Glutamatergic neuron (in vitro differentiated cells): ENCODE results near the gene SLC25A17. TPM values are rescaled to one million over a fixed set of nuclear protein-coding genes. Genes with fewer than 3 reads are reported as not detected.
"Not testable (repeated sequence)": the region's sequence is repeated elsewhere in the genome, so short reads cannot be mapped to it uniquely, and the experiment has no call there.

Experiments
- DNase-seq: peaks from one replicate; pipeline ENCODE4 v3.0.0; 2022
- H3K27ac Mint-ChIP-seq: one replicate; pipeline ENCODE4 v1.8.0; 2020; ENCODE audit warnings: mild to moderate bottlenecking, mixed read lengths, inconsistent platforms; ENCODE audit not compliant: unreplicated experiment
- H3K27me3 Mint-ChIP-seq: one replicate; pipeline ENCODE4 v1.8.0; 2020; ENCODE audit warnings: mild to moderate bottlenecking, moderate library complexity, mixed read lengths, inconsistent platforms; ENCODE audit not compliant: unreplicated experiment
- H3K36me3 Mint-ChIP-seq: one replicate; pipeline ENCODE4 v1.8.0; 2020; ENCODE audit warnings: mild to moderate bottlenecking, mixed read lengths, inconsistent platforms; ENCODE audit not compliant: unreplicated experiment
- H3K4me1 Mint-ChIP-seq: one replicate; pipeline ENCODE4 v1.8.0; 2020; ENCODE audit warnings: mild to moderate bottlenecking, low read depth, mixed read lengths, inconsistent platforms; ENCODE audit not compliant: unreplicated experiment
- H3K4me3 Mint-ChIP-seq: one replicate; pipeline ENCODE4 v1.8.0; 2020; ENCODE audit warnings: mild to moderate bottlenecking, mixed read lengths, inconsistent platforms; ENCODE audit not compliant: unreplicated experiment
- H3K9me3 Mint-ChIP-seq: one replicate; pipeline ENCODE4 v1.8.0; 2020; ENCODE audit warnings: mild to moderate bottlenecking, moderate library complexity, mixed read lengths, inconsistent platforms; ENCODE audit not compliant: unreplicated experiment
- total RNA-seq: library from RNA; stranded (reverse); fragmentation: NEBNext Ultra II Directional; extraction: Animal tissue kit (Norgen Biotek cat#: 25700); gene quantifications from one replicate; pipeline ENCODE4 v1.2.1, GENCODE V29; 2021; ENCODE audit not compliant: unreplicated experiment
- TF ChIP-seq, protein P1 (sequence below): fragments of 200-600 bp; sonication (generic); IDR thresholded peaks from one replicate; pipeline ENCODE4 v1.5.0; 2021; ENCODE audit not compliant: partially characterized antibody, unreplicated experiment

SLC25A17 gene
- total RNA-seq, 1 donor from 2014 or later: 18.3 TPM

DNA sequence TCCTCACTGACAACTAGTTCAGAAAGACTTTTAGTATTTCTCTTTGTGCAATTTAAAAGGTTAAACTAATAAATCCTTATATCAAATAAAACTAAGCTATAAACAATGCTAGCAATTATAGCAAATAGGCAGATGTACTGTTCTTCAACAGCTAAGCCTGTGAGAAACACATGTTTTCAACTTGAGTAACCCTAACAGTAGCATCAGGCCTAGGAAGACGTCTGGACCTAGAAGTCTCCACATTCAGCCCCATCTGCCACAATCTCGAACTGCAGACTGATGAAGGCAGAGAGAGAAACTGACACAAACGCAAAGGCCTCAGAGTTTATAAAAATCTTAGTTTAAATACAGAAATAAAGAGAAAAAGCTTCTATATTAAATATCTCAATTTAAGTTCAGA lies 34.8 kb upstream of the SLC25A17 start:
- peak overlapping the region; percentile 94 for H3K27ac Mint-ChIP-seq
- no peak for DNase-seq
- H3K4me3 Mint-ChIP-seq: peak overlapping the region; percentile 73
- H3K27me3 Mint-ChIP-seq: peaks cover 12% of the 10 kb centered on the region
- TF ChIP-seq, protein P1, sequence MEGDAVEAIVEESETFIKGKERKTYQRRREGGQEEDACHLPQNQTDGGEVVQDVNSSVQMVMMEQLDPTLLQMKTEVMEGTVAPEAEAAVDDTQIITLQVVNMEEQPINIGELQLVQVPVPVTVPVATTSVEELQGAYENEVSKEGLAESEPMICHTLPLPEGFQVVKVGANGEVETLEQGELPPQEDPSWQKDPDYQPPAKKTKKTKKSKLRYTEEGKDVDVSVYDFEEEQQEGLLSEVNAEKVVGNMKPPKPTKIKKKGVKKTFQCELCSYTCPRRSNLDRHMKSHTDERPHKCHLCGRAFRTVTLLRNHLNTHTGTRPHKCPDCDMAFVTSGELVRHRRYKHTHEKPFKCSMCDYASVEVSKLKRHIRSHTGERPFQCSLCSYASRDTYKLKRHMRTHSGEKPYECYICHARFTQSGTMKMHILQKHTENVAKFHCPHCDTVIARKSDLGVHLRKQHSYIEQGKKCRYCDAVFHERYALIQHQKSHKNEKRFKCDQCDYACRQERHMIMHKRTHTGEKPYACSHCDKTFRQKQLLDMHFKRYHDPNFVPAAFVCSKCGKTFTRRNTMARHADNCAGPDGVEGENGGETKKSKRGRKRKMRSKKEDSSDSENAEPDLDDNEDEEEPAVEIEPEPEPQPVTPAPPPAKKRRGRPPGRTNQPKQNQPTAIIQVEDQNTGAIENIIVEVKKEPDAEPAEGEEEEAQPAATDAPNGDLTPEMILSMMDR: no peak
- no peaks in the 10 kb centered on the region for H3K36me3 Mint-ChIP-seq
- peaks cover 10% of the 10 kb centered on the region for H3K9me3 Mint-ChIP-seq
- peaks cover 22% of the 10 kb centered on the region for H3K4me1 Mint-ChIP-seq

DNA sequence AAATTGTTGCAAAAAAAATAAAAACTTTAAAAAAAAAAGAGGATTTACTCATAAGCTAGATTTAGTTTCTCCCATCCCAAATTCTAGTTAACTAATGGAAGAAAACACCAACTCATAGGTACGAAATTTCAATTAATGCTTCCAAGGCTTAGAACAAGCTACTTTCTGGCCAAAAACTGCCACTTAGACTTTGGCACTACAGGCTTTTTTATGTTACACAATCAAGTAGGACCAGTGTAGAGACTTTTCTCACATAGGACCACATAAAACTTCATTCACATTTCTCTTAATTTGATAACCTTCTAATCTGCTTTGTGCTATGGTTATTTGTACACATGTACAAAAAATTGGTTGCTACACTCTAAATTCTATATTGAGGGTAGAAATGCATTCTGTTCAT lies 34.2 kb upstream of the SLC25A17 start:
- Mint-ChIP-seq H3K36me3 (no peaks in the 10 kb centered on the region), H3K4me1 (peaks cover 22% of the 10 kb centered on the region), H3K27me3 (peaks cover 12% of the 10 kb centered on the region), H3K4me3 (peak overlapping the region; percentile 73), H3K9me3 (peaks cover 10% of the 10 kb centered on the region), H3K27ac (peak overlapping the region; percentile 94)
- TF ChIP-seq, protein P1: no peak
- no peak for DNase-seq

DNA sequence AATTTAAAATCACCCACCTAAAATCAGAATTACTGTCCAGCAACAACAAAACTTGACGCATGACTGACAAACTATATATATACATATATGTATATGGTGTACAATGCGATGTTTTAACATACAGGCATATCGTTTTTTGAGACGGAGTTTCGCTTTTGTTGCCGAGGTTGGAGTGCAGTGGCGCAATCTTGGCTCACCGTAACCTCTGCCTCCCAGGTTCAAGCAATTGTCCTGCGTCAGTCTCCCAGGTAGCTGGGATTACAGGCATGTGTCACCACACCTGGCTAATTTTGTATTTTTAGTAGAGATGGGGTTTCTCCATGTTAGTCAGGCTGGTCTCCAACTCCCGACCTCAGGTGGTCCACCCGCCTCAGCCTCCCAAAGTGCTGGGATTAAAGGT lies 26.7 kb upstream of the SLC25A17 start:
- H3K36me3 Mint-ChIP-seq, H3K9me3 Mint-ChIP-seq, H3K27me3 Mint-ChIP-seq, DNase-seq, H3K4me1 Mint-ChIP-seq, H3K27ac Mint-ChIP-seq, H3K4me3 Mint-ChIP-seq: not testable (repeated sequence)

GRCh38 chr22:40844951-40845350 lies 25.8 kb upstream of the SLC25A17 start:
- Mint-ChIP-seq H3K4me1 (no peaks in the 10 kb centered on the region), H3K27ac (no peak overlapping the region), H3K4me3 (no peak overlapping the region), H3K27me3 (no peaks in the 10 kb centered on the region), H3K36me3 (no peaks in the 10 kb centered on the region), H3K9me3 (no peaks in the 10 kb centered on the region)
- no peak for DNase-seq
- TF ChIP-seq, protein P1: no peak

GRCh38 chr22:40838486-40838885 lies 19.3 kb upstream of the SLC25A17 start:
- Mint-ChIP-seq H3K27ac (no peak overlapping the region), H3K9me3 (no peaks in the 10 kb centered on the region), H3K4me3 (no peak overlapping the region), H3K27me3 (no peaks in the 10 kb centered on the region), H3K36me3 (no peaks in the 10 kb centered on the region), H3K4me1 (no peaks in the 10 kb centered on the region)
- DNase-seq: no peak
- TF ChIP-seq, protein P1: no peak

GRCh38 chr22:40834619-40835018 lies 15.5 kb upstream of the SLC25A17 start:
- Mint-ChIP-seq H3K27ac (no peak overlapping the region), H3K4me1 (no peaks in the 10 kb centered on the region), H3K9me3 (no peaks in the 10 kb centered on the region), H3K36me3 (no peaks in the 10 kb centered on the region), H3K4me3 (no peak overlapping the region), H3K27me3 (no peaks in the 10 kb centered on the region)
- TF ChIP-seq, protein P1: no peak
- DNase-seq: no peak
